IPS-18a (cell line): ENCODE data around the gene VIPR2.
"Not testable (repeated sequence)": the region's sequence is repeated elsewhere in the genome, so short reads cannot be mapped to it uniquely, and the experiment has no call there.

Experiments
- H3K27ac ChIP-seq: one replicate; pipeline ENCODE4 v1.5.1; 2013; ENCODE audit warnings: low read length
- H3K27me3 ChIP-seq: one replicate; pipeline ENCODE4 v1.6.1; 2013; ENCODE audit warnings: mild to moderate bottlenecking, low read length; ENCODE audit not compliant: control insufficient read depth, insufficient read depth
- H3K36me3 ChIP-seq: one replicate; pipeline ENCODE4 v1.6.1; 2013; ENCODE audit warnings: low read depth, low read length; ENCODE audit not compliant: control insufficient read depth
- H3K4me1 ChIP-seq: one replicate; pipeline ENCODE4 v1.6.1; 2013; ENCODE audit warnings: low read depth, low read length; ENCODE audit not compliant: control insufficient read depth
- H3K4me3 ChIP-seq: one replicate; pipeline ENCODE4 v1.5.1; 2013; ENCODE audit warnings: low read length
- H3K9ac ChIP-seq: one replicate; pipeline ENCODE4 v1.6.1; 2013; ENCODE audit warnings: mild to moderate bottlenecking, low read length, moderate library complexity
- H3K9me3 ChIP-seq: one replicate; pipeline ENCODE4 v1.6.1; 2013; ENCODE audit warnings: low read depth, low read length; ENCODE audit not compliant: control insufficient read depth

Gene VIPR2

DNA sequence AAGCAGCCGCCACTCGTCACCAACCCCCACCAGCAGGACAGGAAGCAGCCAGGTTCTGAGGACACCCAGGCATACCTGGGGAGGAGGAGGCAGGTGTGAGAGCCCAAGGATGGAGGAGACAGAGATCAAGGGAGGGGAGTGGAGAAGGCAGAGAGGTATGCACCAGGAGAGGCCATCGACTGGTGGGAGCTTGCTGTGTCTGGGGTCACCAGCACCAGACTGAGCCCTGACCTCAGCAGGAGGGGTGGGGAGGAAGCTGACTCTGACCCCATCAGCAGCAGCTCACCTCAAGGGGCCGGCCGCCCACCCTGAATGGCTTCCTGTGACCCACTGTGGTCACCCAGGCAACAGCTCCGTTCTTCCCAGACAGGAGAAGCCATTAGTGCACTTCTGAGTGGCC, 7.8 kb downstream of the VIPR2 start:
- no peaks in the 10 kb centered on the region for H3K36me3 ChIP-seq
- H3K4me1 ChIP-seq: peaks cover 18% of the 10 kb centered on the region
- H3K27me3 ChIP-seq: peaks cover 2% of the 10 kb centered on the region
- H3K9me3 ChIP-seq: no peaks in the 10 kb centered on the region
- no peak overlapping the region for H3K4me3 ChIP-seq
- H3K9ac ChIP-seq: no peak overlapping the region
- no peak overlapping the region for H3K27ac ChIP-seq

DNA sequence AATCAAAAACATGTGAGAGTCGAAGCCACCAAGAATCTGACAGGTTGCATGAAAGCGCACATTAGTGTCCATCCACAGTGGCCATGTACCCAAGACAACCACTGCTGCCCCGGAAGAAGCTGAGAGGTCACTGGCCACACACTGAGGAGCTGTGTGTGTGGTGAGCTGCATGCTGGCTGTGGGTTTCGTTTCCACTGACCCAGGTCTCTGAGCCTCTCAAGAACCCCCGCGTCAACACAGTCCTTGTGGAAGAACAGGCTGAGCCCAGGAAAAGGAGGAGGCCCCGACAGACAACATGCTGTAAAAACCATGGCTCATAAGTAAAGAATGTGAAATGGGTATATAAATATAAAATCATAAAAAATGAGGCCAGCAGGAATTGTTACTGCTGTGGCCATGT, 8.2 kb downstream of the VIPR2 start:
- Histone ChIP-seq H3K4me3 (no peak overlapping the region), H3K9ac (no peak overlapping the region), H3K4me1 (peaks cover 14% of the 10 kb centered on the region), H3K9me3 (no peaks in the 10 kb centered on the region), H3K27ac (no peak overlapping the region), H3K27me3 (no peaks in the 10 kb centered on the region), H3K36me3 (no peaks in the 10 kb centered on the region)

DNA sequence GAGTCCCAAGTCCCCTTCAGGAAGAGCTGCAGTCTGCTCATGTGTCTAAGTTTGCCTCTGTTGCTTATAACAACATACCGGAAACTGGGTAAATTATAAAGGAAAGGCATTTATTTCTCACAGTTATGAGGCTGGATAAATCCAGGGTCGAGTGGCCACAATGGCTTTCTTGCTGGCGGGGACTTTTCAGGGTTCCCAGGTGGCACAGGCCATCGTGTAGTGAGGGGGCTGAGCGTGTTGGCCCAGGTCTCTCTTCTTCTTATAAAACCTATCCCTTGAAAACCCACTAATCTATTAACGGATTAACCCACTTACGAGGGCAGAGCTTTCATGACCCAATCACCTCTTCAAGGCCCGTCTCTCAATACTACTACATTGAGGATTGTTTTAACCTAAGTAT, 8.7 kb downstream of the VIPR2 start:
- Histone ChIP-seq H3K36me3 (no peaks in the 10 kb centered on the region), H3K27ac (no peak overlapping the region), H3K4me1 (peaks cover 10% of the 10 kb centered on the region), H3K4me3 (no peak overlapping the region), H3K27me3 (no peaks in the 10 kb centered on the region), H3K9ac (no peak overlapping the region), H3K9me3 (no peaks in the 10 kb centered on the region)

DNA sequence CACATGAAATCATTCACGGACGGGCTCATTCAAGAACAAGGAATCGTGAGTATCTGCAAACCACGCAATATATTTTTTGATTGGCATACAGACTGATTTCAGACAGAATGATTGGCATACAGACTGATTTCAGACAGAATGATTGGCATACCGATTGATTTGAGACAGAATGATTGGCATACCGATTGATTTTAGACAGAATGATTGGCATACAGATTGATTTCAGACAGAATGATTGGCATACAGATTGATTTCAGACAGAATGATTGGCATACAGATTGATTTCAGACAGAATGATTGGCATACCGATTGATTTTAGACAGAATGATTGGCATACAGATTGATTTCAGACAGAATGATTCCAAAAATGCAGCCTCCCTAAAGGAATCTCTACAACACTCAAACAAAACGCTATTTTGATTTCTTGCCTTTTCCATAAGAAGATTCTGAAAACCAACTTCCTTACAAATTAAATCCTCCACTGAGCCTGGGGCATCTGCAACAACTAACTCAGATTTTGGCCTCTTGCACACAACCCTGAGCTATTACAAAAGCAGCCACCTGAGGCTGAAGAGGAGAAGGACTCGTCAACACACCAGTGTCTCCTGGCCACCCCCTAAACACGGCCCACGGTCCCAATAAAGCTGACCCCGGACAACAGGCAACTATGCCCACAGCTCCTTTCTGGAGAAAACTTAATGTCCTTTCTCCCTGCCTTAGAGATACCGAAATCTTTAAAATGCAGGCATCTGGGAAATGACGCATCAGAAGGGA, 11.8 kb downstream of the VIPR2 start:
- not testable (repeated sequence) for H3K27ac ChIP-seq, H3K9ac ChIP-seq, H3K36me3 ChIP-seq, H3K4me3 ChIP-seq, H3K9me3 ChIP-seq, H3K4me1 ChIP-seq, H3K27me3 ChIP-seq

DNA sequence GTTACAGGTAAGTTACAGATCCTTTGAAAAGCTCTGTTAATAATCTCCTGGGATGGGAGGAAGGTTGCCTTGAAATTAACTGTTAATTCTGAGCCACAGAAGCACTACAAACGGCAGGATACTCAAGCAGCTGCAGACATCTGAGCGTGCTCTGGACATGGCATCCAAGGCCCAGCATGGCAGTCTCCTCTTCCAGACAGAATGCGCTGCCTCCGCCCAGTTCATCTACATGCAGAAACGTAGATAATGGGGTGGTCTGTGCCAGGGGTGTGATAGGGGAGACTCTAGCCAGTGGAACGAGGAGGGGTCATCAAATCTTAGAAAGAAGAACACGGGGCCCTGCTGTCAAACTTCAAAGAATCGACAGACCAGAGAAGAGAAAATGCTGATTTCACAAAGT, 13.8 kb downstream of the VIPR2 start:
- Histone ChIP-seq H3K36me3 (no peaks in the 10 kb centered on the region), H3K27ac (no peak overlapping the region), H3K9me3 (no peaks in the 10 kb centered on the region), H3K27me3 (no peaks in the 10 kb centered on the region), H3K4me3 (no peak overlapping the region), H3K9ac (no peak overlapping the region), H3K4me1 (no peaks in the 10 kb centered on the region)

DNA sequence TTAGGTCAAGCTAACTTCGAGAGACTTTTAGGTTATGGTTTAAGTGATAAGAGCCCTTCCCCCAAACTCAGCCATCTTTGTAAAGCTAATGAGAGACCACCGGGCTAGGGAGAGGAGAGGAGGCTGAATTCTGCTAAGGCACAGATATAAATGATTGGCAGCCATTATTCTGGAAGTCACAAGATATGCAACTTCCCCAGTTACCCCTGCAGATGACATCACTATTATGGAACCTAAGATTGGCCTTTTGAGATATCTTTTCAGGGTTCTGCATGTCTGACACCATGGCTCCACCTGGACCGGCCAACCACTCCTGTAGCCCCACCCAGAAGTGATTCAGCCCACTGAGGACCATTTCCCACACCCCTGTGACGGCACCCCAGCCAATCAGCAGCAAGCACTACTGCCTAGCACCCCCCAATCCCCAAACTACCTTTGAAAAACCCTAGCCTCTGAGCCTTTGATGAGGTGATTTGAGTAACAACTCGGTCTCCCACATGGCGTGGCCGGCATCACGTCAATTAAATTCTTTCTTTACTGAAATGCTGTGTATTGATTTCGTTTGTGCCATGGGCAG, 14.4 kb downstream of the VIPR2 start:
- Histone ChIP-seq H3K4me1 (no peaks in the 10 kb centered on the region), H3K4me3 (no peak overlapping the region), H3K9me3 (no peaks in the 10 kb centered on the region), H3K27me3 (no peaks in the 10 kb centered on the region), H3K27ac (no peak overlapping the region), H3K36me3 (no peaks in the 10 kb centered on the region), H3K9ac (no peak overlapping the region)

DNA sequence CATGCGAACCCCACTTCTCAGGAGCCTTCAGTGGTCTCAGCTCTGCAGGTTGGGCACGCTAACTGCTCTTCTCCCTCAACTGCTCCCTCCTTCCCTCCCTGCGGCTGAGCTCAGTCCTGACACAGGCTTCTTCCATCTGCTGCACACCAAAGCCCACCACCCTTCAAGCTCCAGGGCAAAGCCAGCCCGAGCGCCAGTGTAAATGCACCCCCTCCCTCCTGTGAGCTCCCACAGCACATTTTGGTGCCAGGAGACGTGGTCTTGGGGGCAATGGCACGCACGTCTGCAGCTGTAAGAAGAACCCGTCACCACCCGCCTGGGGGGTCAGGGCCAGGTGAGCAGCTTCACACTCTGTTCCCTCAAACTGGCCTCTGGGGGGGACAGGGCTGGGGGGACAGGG, 15.9 kb downstream of the VIPR2 start:
- Histone ChIP-seq H3K27ac (no peak overlapping the region), H3K27me3 (no peaks in the 10 kb centered on the region), H3K9me3 (no peaks in the 10 kb centered on the region), H3K9ac (no peak overlapping the region), H3K36me3 (no peaks in the 10 kb centered on the region), H3K4me3 (no peak overlapping the region), H3K4me1 (no peaks in the 10 kb centered on the region)

DNA sequence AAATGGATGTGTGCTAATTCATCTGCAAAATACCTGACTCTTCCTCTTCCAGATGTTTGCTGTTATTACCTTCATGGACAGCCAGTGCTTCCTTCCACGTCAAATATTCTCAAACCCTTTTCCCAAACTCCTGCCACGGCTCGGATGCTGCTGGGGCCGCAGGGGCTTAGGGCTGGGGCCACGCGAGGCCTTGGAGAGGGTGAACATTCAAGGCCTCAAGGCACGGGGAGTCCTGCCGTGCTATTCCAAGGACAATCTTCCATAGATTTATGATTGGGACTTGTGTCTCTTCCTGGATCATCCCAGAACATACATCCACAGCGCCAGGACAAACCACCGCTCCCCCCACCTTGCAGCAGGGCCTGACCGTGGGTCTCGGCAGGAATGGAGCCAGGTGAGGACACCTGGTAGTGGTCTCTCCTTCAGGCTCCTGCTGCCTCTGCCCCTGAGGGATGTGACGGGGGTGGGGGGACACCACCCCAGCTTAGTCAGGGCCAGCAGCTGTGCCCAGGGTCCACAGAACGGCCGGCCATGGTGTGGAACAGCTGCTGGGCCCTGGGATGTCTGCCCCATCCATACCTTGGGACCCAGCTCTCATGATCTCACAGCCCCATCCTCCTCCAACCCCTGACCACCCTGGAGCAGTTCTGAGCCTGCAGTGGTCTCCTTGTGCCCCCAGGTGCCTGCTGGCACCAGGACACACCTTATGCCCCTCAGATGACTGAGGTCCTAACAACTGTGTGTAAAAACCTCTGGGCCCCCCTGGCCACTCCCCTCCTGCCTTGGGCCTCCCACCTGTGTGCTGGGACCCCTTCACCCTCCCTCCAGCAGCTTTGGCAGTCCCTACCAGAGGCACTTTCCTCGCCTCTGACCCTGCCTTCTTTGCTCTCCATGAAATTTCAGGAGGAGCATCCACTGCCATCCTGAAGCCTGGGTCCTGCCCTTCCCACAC, 16.7 kb downstream of the VIPR2 start:
- Histone ChIP-seq H3K36me3 (no peaks in the 10 kb centered on the region), H3K9me3 (no peaks in the 10 kb centered on the region), H3K27me3 (no peaks in the 10 kb centered on the region), H3K27ac (no peak overlapping the region), H3K4me1 (no peaks in the 10 kb centered on the region), H3K9ac (no peak overlapping the region), H3K4me3 (no peak overlapping the region)

DNA sequence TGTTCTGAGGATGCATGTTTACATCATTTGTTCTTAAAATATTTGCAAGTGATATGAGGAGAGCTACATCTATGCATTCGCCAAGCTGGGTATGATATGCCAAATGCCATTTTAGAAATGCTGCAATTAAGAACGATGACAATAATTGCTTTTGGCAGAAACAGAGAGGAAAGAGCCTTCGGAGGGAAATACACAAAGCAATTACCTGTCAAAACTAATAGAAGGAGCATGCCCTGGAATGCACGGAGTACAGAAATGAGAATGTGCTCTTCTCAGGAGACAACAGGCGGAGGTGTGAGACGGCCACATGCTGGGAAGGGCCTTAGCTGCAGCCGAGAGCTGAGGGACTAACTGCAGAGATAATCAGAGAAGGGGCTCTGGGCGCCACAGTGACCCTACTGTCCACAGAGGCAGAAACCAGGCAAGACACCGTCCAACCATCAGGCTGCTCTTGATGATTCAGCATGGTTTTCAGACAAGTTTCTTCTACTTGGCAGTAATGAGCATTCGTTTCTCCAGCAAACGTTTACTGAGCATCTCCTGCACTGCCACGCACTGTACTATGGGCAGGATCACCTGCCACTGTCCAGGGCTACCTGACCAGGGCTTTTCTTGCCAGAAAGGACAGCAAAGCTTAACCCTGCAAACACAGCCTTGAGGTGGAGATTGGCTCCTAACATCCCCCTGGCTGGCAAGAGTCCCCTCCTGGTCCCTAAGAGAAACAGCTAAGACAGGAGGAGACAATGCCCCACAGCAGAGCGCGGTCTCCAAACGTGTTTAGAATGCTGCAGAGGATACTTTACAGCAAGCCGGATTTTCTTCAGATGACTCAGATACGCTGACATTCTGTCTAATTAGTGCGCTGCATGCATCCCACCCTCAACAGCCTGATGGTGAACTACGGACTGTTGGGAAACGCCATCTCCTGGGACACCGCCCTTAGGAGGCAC, 18.1 kb downstream of the VIPR2 start:
- Histone ChIP-seq H3K4me3 (no peak overlapping the region), H3K36me3 (no peaks in the 10 kb centered on the region), H3K4me1 (no peaks in the 10 kb centered on the region), H3K27ac (no peak overlapping the region), H3K9ac (no peak overlapping the region), H3K9me3 (no peaks in the 10 kb centered on the region), H3K27me3 (no peaks in the 10 kb centered on the region)

DNA sequence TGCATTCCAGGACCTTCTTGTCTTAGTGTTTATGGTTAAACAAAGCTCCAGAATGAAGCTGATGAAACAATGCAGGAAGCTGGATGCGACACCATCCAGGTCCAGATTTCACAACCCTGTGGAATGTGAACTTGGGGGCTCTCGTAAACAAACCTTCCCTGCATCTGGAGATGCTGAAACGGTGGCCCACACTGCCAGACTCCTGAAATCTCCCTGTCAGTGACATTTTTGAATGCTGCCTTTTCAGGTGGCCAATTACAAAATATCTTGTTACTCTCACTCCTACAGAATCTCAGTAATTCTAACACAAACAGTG, 18.8 kb downstream of the VIPR2 start:
- H3K4me3 ChIP-seq: no peak overlapping the region
- H3K9me3 ChIP-seq: no peaks in the 10 kb centered on the region
- no peaks in the 10 kb centered on the region for H3K4me1 ChIP-seq
- no peaks in the 10 kb centered on the region for H3K27me3 ChIP-seq
- no peak overlapping the region for H3K27ac ChIP-seq
- no peak overlapping the region for H3K9ac ChIP-seq
- H3K36me3 ChIP-seq: no peaks in the 10 kb centered on the region
